MM.1S (cell line): ENCODE data around the gene EPHX1.
A peak's percentile ranks its signal among the peaks of the same experiment; 100 is the strongest.

Experiments
- DNase-seq: peaks from one replicate; pipeline ENCODE4 v3.0.0-alpha.2; 2015
- H2AFZ ChIP-seq: fragments of 300-600 bp; sonication (generic); 2 replicates; pipeline ENCODE4 v1.6.0; 2016; ENCODE audit warnings: antibody characterized with exemption, low read length
- H3F3A ChIP-seq: fragments of 300-600 bp; sonication (generic); 2 replicates; pipeline ENCODE4 v1.6.1; 2016; ENCODE audit warnings: mild to moderate bottlenecking, antibody characterized with exemption, low read length, moderate library complexity, mixed read lengths; ENCODE audit not compliant: insufficient read depth
- H3K27ac ChIP-seq: fragments of 300-600 bp; sonication (generic); 2 replicates; pipeline ENCODE4 v1.5.1; 2016; ENCODE audit warnings: mild to moderate bottlenecking, low read length
- H3K27me3 ChIP-seq: fragments of 300-600 bp; sonication (generic); replicated peaks from 2 replicates; pipeline ENCODE4 v1.6.0; 2016; ENCODE audit warnings: low read length; ENCODE audit not compliant: insufficient read depth
- H3K36me3 ChIP-seq: fragments of 300-600 bp; sonication (generic); replicated peaks from 2 replicates; pipeline ENCODE4 v1.6.1; 2016; ENCODE audit warnings: mild to moderate bottlenecking, low read length, mixed read lengths; ENCODE audit not compliant: insufficient read depth
- H3K4me1 ChIP-seq: fragments of 300-600 bp; sonication (generic); 2 replicates; pipeline ENCODE4 v1.6.1; 2016; ENCODE audit warnings: low read length, mixed read lengths
- H3K4me2 ChIP-seq: fragments of 300-600 bp; sonication (generic); 2 replicates; pipeline ENCODE4 v1.6.0; 2016; ENCODE audit warnings: low read depth, low read length
- H3K4me3 ChIP-seq: fragments of 300-600 bp; sonication (generic); 2 replicates; pipeline ENCODE4 v1.5.1; 2016; ENCODE audit warnings: low read length, mixed read lengths
- H3K79me2 ChIP-seq: fragments of 300-600 bp; sonication (generic); 2 replicates; pipeline ENCODE4 v1.6.1; 2016; ENCODE audit warnings: mixed run types, low read length, mixed read lengths
- H3K9ac ChIP-seq: fragments of 300-600 bp; sonication (generic); 2 replicates; pipeline ENCODE4 v1.6.1; 2016; ENCODE audit warnings: low read length, mixed read lengths
- H3K9me2 ChIP-seq: fragments of 300-600 bp; sonication (generic); replicated peaks from 2 replicates; pipeline ENCODE4 v1.6.1; 2016; ENCODE audit warnings: mild to moderate bottlenecking, low read length, mixed read lengths; ENCODE audit not compliant: insufficient read depth
- H3K9me3 ChIP-seq: fragments of 300-600 bp; sonication (generic); replicated peaks from 2 replicates; pipeline ENCODE4 v1.6.1; 2016; ENCODE audit warnings: mild to moderate bottlenecking, low read length, mixed read lengths; ENCODE audit not compliant: insufficient read depth
- H4K20me1 ChIP-seq: fragments of 300-600 bp; sonication (generic); 2 replicates; pipeline ENCODE4 v1.6.1; 2016; ENCODE audit warnings: mild to moderate bottlenecking, low read length, moderate library complexity, mixed read lengths; ENCODE audit not compliant: insufficient read depth
- CTCF ChIP-seq: fragments of 300-600 bp; sonication (generic); IDR thresholded peaks from 2 replicates; pipeline ENCODE4 v1.5.1; 2016; ENCODE audit warnings: antibody characterized with exemption, low read length, mixed read lengths
- EZH2 ChIP-seq: fragments of 300-600 bp; sonication (generic); optimal IDR thresholded peaks from 2 replicates; pipeline ENCODE3; 2017; ENCODE audit warnings: low read depth, mild to moderate bottlenecking, antibody characterized with exemption, low read length, mixed read lengths
- EZH2phosphoT487 ChIP-seq: fragments of 300-600 bp; sonication (generic); IDR thresholded peaks from 2 replicates; pipeline ENCODE4 v1.6.1; 2018; ENCODE audit warnings: antibody characterized with exemption, low read length

Gene EPHX1

GRCh38 chr1:225844236-225845061 lies 34.5 kb downstream of the EPHX1 start:
- H3K4me3 ChIP-seq: no peak overlapping the region
- no peak overlapping the region for H2AFZ ChIP-seq
- H3F3A ChIP-seq: peaks cover 30% of the 10 kb centered on the region
- no peak for DNase-seq
- no peaks in the 10 kb centered on the region for H3K9me2 ChIP-seq
- peaks cover 6% of the 10 kb centered on the region for H3K79me2 ChIP-seq
- H3K36me3 ChIP-seq: peaks cover 10% of the 10 kb centered on the region
- no peaks in the 10 kb centered on the region for H3K27me3 ChIP-seq
- no peaks in the 10 kb centered on the region for H3K9me3 ChIP-seq
- H4K20me1 ChIP-seq: no peaks in the 10 kb centered on the region
- TF ChIP-seq EZH2phosphoT487 (no peak), EZH2 (no peak), CTCF (no peak)
- no peak overlapping the region for H3K9ac ChIP-seq
- no peak overlapping the region for H3K27ac ChIP-seq
- no peak overlapping the region for H3K4me2 ChIP-seq
- peaks cover 29% of the 10 kb centered on the region for H3K4me1 ChIP-seq

- Histone ChIP-seq H3K9me3 (no peaks in the 10 kb centered on the region), H3K27me3 (no peaks in the 10 kb centered on the region), H3K9ac (no peak overlapping the region), H4K20me1 (no peaks in the 10 kb centered on the region), H3K4me1 (peaks cover 35% of the 10 kb centered on the region), H3K79me2 (peaks cover 10% of the 10 kb centered on the region), H3K36me3 (peaks cover 13% of the 10 kb centered on the region), H3K4me2 (no peak overlapping the region), H3K4me3 (no peak overlapping the region), H3K9me2 (no peaks in the 10 kb centered on the region), H3K27ac (no peak overlapping the region), H3F3A (peaks cover 35% of the 10 kb centered on the region), H2AFZ (no peak overlapping the region)
- TF ChIP-seq EZH2phosphoT487: no peak
- TF ChIP-seq EZH2: no peak
- TF ChIP-seq CTCF: no peak
- no peak for DNase-seq
These were observed 35.2 kb downstream of the EPHX1 start for GRCh38 chr1:225845097-225845496.

- no peak overlapping the region for H3K4me3 ChIP-seq
- H3K4me1 ChIP-seq: peaks cover 39% of the 10 kb centered on the region
- no peaks in the 10 kb centered on the region for H4K20me1 ChIP-seq
- H2AFZ ChIP-seq: no peak overlapping the region
- no peaks in the 10 kb centered on the region for H3K9me2 ChIP-seq
- H3K36me3 ChIP-seq: peaks cover 13% of the 10 kb centered on the region
- H3K27ac ChIP-seq: no peak overlapping the region
- no peaks in the 10 kb centered on the region for H3K9me3 ChIP-seq
- TF ChIP-seq EZH2phosphoT487: no peak
- no peak for TF ChIP-seq EZH2
- TF ChIP-seq CTCF: peak; percentile 46
- no peaks in the 10 kb centered on the region for H3K27me3 ChIP-seq
- peaks cover 10% of the 10 kb centered on the region for H3K79me2 ChIP-seq
- peaks cover 38% of the 10 kb centered on the region for H3F3A ChIP-seq
- no peak overlapping the region for H3K9ac ChIP-seq
- no peak overlapping the region for H3K4me2 ChIP-seq
- no peak for DNase-seq
These were observed 35.8 kb downstream of the EPHX1 start for GRCh38 chr1:225845571-225846259.
